GM18909 (cell line): ENCODE data around the gene CDC27.
"Not testable (repeated sequence)": the region's sequence is repeated elsewhere in the genome, so short reads cannot be mapped to it uniquely, and the experiment has no call there.

Experiments used
- ATAC-seq: cut with Tn5 transposase; IDR thresholded peaks from one replicate; pipeline ENCODE4 v1.9.1; 2021; ENCODE audit warnings: mild to moderate bottlenecking; ENCODE audit not compliant: unreplicated experiment, poor library complexity

Gene CDC27

DNA sequence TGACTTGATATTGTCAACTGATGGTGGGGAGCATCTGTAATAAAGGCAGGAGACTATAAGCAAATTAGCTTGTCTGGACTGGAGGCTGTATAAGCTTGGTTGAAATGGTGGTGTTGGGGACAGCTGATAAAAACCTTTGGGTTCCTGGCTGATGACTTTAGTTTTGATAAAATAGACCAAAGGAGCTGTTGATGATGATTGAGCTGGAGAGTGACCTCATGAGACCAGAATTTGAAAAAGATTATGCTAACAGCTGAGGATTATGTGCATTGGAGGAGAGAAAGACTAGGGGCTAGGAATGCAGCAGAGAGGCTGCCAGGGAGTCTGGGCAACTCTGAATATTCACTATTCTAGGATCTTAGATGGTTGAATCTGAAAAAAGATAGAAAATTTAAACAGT is 8.7 kb upstream of the CDC27 start:
- ATAC-seq, result no peak

DNA sequence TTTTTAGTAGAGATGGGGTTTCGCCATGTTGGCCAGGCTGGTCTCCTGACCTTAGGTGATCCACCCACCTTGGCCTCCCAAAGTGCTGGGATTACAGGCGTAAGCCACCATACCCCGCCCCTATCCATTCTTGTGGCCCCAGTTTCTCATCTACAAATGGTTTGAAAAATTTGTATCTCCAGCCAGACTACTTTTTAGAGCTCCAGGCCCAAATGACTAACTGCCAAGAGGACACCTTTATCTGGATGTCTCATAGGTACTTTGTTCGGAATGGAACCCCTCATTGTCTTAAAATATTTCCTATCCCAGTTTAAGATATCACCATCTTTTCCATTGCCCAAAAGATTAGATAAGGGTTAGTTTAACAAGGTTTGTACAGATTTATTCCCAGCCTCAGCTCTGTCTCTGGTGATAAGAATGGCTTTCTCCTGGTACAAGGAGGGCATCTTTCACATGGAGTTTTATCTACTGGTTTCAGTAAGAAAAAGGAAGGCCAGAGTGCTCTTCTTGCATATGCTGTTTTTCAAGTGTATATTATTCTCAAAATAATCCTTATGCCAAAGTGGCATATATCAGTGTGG is 4.9 kb upstream of the CDC27 start:
- ATAC-seq, result no peak

DNA sequence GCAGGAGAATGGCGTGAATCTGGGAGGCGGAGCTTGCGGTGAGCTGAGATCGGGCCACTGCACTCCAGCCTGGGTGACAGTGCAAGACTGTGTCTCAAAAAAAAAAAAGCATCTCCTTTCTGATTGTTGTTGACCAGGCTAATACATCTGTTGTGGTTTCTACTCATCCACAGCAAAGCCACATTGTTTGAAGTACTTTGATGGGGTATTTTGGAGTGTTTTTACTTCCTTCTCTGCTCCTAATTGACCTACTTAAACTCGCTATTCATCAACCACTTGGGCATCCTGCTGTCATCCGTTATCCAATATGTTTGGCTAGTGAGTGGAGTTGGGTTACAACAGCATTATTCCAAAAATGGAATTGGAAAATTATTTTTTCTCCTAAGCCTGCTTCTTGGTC is 3.5 kb upstream of the CDC27 start:
- ATAC-seq, result no peak

DNA sequence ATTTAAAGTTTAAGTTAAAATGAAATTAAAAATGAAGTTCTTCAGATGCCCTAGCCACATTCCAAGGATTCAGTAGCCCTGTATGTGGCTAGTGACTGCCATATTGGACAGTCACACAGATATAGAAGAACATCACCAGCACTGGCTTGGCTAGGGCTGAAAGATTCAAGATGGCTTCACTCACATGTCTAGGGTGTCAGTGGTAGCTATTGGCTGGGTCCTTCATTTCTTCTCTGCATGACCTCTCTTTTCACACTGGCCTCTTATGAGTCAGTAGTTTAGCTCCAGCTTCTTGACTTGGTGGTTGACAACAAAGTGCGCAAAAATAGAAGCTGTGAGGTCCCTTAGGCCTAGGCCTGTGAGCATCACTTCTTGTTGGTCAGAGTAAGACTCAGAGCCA is 1.7 kb upstream of the CDC27 start:
- ATAC-seq, result no peak

DNA sequence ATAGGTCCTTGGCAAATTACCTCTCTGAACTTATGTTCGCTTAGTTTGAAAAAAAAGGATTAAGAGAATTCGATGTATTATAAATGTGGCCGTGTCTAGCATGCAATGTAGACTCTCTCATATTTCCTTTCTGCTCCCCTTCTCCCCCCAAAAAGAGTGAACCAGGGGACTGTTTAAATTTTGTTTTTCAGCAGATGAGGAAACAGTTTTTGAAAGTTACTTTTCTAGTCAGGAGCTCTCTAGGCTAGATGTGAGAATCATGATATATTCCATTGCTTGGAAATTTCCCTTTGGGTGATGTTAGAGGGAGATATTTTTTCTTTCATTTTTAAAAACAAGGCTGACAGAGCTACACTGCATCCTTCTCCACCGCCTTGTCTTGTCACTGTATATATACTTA is 1.1 kb upstream of the CDC27 start:
- no peak for ATAC-seq

DNA sequence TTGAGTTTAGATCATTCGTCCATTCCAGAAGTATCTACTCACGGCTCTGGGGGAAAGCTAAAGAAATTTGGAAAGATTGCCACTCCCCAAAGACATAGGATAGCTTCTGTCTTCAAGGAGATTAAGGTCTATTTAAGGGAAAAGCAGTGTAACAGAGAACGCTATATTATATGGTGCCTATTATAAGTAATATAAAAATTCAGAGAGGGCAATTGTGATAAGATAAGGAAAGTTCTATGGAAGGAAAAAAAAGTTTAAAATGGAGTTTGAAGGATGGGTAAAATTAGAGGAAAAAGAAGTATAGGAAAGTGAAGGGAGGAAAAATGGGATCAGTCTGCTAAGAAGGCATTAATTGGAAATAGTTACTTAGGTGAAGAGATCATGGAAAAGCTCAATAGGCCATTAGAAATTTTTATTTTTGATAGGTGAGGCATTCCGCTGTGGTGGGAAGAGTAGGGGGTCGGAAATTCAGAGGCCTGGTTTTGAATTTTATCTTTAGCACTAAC is 690 bp upstream of the CDC27 start:
- ATAC-seq, result no peak

DNA sequence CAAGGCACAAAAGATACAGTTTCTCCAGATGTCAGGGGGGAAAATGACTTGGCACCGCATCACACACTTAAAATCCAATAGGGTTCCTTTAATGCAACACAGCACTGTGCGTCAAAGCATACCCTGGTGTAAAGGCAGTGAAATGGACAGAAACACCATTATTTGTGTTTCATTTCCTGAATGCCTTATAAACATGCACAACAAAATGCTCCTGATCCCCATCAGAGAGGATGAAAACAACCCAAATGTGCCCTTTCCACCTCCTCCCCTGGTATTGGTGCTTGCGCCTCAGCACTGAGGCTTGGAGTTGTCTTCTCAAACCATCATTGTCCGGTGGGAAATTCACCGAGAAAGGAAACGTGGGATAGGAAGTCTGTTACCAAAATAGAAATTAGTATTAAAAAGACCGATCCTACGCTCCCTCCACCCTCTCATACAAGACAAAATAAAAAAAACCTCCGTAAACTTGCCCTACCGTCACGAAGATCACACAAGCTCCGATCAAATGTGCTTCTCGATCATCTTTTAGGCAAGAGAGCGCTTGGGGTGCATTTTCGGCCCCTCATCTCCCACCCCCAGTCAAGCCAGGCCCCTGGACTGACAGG is 722 bp downstream of the CDC27 start:
- ATAC-seq, result no peak

DNA sequence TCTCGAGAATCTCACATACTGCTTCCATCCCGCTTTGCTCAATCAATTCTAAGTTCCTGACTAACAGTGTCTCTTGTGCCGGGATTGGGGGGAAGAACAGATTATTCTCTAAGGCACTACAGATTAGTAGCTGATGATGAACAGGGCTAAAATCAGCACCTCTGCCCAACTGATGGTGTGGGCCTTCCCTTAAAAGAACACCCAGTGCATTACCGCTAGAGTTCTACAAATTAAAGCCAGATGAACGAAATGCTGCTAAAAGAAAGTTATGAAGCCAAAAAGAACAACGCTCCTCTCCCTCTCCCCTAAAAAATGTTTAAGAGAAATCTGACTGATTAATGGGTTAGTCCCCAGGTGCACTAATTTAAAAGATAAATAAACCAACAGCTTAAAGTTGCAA is 4.4 kb downstream of the CDC27 start:
- no peak for ATAC-seq

DNA sequence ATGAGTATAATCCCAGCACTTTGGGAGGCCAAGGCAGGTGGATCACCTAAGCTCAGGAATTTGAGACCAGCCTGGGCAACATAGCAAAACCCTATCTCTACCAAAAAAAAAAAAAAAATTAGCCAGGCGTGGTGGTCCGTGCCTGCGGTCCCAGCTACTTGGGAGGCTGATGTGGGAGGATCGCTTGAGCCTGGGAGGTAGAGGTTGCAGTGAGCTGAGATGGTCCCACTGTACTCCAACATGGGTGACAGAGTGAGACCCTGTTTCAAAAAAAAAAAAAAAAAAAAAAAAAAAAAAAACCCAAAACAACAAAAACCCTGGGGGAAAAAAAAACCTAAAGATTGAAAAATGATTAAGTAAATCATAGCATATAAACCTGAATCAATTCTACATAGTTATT is 8.1 kb downstream of the CDC27 start:
- ATAC-seq, result not testable (repeated sequence)

DNA sequence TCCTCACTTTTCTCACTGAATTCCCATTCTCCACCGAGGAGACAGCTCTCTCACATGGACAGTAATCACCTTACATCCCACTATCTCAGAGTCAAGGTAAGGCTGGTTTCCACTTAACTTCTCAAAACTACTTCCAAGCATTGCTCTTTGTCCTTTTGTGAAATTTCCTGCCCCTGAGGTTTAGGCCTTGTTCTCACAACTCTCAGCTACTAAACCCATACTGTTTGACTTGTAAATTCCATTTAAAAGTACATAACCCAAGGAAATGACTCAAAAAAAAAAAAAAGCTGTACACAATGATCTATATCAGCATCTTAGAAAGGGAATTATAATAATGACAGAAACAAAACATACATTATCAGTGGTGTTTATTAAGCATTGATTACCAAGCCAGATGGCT is 8.8 kb downstream of the CDC27 start:
- ATAC-seq, result no peak

DNA sequence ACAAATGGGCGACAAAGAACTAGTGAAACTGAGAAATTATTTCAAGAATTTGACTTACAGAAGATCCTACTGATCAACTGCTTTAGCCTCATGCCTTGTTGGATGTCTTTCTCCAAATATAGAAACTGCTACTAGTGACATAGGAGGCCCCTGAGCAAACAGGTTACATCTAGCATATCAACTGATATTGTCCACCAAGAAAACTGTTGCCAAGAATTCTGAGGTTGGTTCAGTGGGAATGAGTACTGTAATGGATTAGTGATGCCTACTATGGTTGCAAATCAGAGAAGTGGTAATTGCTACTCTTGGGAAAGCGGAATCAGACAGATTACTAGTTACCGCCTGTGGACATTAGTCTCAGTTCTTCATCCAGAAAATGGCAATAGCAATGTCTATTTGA is 10.0 kb downstream of the CDC27 start:
- ATAC-seq, result no peak

DNA sequence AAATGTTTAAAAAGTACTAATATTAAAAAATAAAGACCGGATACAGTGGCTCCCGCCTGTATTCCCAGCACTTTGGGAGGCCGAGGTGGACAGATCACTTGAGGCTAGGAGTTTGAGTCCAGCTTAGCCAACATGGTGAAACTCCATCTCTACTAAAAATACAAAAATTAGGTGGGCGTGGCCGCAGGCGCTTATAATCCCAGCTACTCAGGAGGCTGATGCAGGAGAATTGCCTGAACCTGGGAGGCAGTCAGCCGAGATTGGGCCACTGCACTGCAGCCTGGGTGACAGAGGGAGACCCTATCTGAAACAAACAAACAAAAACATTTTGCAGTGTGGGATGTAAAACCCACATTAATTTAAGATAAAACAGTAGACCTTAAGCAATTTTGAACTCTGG is 11.8 kb downstream of the CDC27 start:
- no peak for ATAC-seq

DNA sequence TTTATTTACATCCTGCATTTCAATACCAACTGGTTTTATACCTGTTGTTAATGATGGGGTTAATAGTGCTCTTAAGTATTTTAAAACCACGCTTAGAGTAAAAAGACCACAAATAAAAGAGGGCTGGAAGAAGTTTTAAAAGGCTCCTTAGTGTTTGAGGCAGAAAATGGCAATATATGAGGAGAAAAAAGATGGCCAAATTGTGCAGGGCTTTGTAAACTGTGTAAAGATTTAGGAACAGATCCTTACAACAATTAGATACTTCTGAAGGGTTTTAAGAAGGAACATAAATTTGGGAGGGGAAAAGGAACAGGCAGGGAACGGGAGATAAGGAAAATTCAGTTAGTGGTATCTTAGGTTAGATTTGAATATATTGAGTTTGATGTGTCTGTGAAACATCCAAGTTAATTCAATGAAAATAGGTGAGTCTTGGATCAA is 12.7 kb downstream of the CDC27 start:
- ATAC-seq, result no peak

DNA sequence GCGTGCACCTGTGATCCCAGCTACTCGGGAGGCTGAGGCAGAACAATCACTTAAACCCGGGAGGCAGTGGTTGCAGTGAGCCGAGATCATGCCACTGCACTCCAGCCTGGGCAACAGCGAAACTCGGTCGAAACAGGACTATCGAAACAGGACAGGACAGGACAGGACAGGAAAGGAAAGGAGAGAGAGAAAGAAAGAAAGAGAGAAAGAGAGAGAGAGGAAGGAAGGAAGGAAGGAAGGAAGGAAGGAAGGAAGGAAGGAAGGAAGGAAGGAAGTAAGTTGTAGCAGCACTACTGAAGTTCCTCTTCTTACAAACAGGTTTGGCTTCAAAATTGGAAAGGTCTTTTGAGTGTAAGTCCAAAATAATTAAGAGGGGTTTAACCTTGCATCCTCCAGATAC is 14.3 kb downstream of the CDC27 start:
- not testable (repeated sequence) for ATAC-seq

DNA sequence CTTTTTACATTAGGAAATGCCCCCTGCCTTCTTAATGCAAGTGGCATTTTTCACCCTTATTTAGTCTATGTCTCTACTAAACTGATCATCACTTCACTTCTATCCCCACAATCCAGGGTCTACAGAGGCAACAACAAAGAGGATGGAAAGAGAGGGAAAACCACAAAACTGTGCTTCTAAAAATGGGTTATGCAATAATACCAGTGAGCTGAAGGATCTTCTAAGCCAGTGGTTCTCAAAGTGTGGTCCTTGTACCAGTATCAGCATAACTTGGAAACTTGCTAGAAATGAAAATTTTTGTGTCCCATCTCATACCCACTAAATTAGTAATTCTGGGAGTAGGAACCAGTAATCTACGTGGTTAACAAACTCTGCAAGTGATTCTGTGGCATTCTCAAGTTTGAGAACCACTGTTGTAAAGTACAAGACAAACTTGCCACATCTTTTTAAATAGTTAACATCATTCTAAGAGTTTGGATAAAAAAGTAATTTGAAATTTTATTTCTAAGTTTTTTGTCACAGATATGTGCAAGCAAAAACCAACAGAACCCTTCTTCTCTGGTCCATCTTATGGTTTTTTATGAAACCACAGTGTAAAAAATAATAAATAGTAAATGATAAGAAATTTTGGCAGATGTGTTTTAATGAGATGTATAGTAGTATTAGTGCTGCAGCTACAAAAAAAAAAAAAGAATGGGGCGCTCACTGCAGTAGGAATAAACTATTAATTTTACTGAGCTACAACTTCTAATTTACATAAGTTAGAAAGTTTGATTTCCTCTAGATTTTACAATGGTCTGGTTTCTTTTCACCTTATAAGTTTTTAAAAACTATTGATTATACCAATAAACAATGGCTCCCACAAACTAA is 16.2 kb downstream of the CDC27 start:
- no peak for ATAC-seq

DNA sequence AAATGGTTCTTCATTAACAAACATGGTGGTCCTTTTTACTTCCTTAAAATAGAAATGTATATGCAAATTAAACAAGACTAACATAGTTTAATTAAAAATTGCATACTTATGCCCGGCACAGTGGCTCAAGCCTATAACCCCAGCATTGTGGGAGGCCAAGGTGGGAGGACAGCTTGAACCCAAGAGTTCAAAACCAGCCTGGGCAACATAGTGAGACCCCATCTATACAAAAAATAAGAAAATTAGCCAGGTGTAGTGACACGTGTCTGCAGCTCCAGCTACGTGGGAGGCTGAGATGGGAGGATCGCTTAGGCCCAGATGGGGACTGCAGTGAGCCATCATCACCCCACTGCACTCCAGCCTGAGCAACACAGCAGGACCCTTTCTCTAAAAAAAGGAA is 18.4 kb downstream of the CDC27 start:
- ATAC-seq, result no peak

DNA sequence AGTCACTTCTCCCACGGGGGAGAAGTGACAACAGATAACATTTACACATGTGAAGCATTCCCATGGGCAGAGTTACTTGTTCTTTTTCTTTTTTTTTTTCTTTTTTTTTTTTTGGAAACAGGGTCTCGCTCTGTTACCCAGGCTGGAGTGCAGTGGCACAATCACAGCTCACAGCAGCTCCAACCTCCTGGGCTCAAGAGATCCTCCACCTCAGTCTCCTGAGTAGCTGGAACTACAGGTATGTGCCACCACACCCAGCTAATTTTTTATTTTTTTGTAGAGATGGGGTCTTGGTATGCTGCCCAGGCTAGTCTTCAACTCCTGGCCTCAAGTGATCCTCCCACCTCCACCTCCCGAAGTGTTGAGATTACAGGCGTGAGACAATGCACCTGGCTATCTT is 20.2 kb downstream of the CDC27 start:
- ATAC-seq, result not testable (repeated sequence)

DNA sequence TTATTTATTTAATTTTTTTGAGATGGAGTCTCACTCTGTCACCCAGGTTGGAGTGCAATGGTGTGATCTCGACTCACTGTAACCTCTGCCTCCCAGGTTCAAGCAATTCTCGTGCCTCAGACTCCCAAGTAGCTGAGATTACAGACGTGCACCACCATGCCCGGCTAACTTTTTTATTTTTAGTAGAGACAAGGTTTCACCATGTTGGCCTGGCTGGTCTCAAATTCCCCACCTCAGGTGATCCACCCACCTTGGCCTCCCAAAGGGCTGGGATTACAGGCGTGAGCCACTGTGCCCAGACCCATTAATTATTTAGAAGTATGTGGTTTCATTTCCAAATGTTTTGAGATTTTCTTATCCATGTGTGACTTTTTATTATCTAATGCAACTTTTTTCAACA is 22.2 kb downstream of the CDC27 start:
- not testable (repeated sequence) for ATAC-seq

DNA sequence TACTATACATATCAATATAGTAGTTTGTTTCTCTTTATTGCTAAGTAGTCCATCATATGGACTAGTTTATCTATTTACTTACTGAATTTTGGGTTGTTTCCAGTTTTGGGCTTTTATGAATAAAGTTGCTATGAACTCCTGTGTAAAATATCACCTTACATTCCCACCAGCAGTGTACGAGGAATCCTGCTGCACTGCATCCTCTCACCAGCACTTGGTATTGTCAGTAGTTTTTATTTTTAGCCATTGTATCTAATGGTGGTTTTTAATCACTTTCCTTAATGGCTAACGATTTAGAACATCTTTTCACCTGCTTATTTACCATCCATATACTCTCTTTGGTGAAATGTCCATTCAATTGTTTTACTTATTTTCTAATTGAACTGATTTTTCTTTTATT is 24.0 kb downstream of the CDC27 start:
- no peak for ATAC-seq

DNA sequence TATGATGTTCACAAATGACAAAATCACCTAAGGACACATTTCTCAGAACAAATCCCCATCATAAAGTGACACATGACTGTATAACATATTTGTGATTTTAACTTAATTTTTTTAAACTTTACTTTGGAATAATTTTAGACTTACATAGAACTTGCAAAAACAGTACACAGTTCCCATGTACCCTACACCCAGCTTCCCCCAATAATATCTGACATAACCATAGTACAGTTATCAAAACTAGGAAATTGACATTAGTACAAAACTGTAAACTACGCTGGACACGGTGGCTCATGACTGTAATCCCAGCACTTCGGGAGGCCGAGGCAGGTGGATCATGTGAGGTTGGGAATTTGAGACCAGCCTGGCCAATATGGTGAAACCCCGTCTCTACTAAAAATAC is 24.8 kb downstream of the CDC27 start:
- ATAC-seq, result no peak

DNA sequence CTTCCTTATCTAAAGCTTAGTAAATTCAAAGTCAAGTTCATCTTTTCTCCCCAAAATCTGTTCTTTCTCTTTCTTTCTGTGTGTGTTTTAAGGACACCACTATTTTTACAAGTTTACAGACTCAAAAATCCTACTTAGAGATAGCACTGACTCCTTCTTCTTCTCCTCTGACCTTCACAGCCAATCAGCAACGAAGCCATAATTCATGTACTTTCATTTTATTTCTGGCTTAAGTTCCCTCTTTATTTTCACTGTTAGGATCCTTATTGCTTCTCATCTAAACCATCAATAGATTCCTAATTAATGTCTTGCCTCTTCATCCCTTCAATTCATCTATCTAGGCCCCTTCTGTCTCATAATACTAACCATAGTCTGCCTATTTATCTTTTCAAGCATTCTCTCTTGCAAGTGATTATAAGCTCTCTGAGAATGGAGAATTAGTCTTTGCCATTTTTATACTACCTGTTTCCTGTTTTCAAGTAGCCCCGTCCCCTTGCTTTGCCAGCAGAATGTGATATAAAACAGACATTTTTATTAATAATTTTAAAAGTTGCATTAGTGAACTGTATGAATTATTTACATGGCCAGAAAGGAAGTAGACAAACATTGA is 27.0 kb downstream of the CDC27 start:
- no peak for ATAC-seq
